HG03196 (cell line): ENCODE measurements around the gene CDC42SE1.

ENCODE experiments used
- ATAC-seq: cut with Tn5 transposase; IDR thresholded peaks from one replicate; pipeline ENCODE4 v1.9.1; 2021; ENCODE audit not compliant: unreplicated experiment

CDC42SE1 gene

GRCh38 chr1:151054971-151055547 lies 4.4 kb downstream of the CDC42SE1 start:
- no peak for ATAC-seq

GRCh38 chr1:151051356-151052009 lies 7.9 kb downstream of the CDC42SE1 start:
- ATAC-seq, result no peak

GRCh38 chr1:151050051-151050688 lies 9.3 kb downstream of the CDC42SE1 start:
- no peak for ATAC-seq

GRCh38 chr1:151049458-151049857 lies 10.0 kb downstream of the CDC42SE1 start:
- ATAC-seq, result no peak

- ATAC-seq, result no peak
Measured at GRCh38 chr1:151048645-151049032, 10.8 kb downstream of the CDC42SE1 start.

- peak; percentile 46 for ATAC-seq
Measured at GRCh38 chr1:151047925-151048644, 11.3 kb downstream of the CDC42SE1 start.

- peak; percentile 43 for ATAC-seq
Measured at GRCh38 chr1:151047591-151047924, 11.9 kb downstream of the CDC42SE1 start, which contains the start of gene C1orf56. C1orf56 (plus strand) TSS chr1:151047751; CDS start chr1:151047848, 97 bp downstream.

- no peak for ATAC-seq
Measured at GRCh38 chr1:151043163-151043562, 16.3 kb downstream of the CDC42SE1 start.

GRCh38 chr1:151039521-151039920 lies 19.9 kb downstream of the CDC42SE1 start:
- no peak for ATAC-seq

GRCh38 chr1:151037032-151037431 lies 22.4 kb downstream of the CDC42SE1 start:
- ATAC-seq, result no peak

GRCh38 chr1:151036356-151036755 lies 23.1 kb downstream of the CDC42SE1 start, which contains the start of gene BNIPL:
BNIPL (plus strand) TSS chr1:151036586; CDS start chr1:151036726, 140 bp downstream.
- ATAC-seq, result no peak

- ATAC-seq, result no peak
Measured at GRCh38 chr1:151035167-151035566, 24.3 kb downstream of the CDC42SE1 start.

GRCh38 chr1:151032164-151032563 lies 27.3 kb downstream of the CDC42SE1 start:
- no peak for ATAC-seq

GRCh38 chr1:151026460-151026859 lies 33.0 kb downstream of the CDC42SE1 start:
- ATAC-seq, result no peak

GRCh38 chr1:151024540-151025146 lies 34.8 kb downstream of the CDC42SE1 start:
- no peak for ATAC-seq

GRCh38 chr1:151013518-151013917 lies 45.9 kb downstream of the CDC42SE1 start:
- ATAC-seq, result no peak

- no peak for ATAC-seq
Measured at GRCh38 chr1:151012684-151013471, 46.5 kb downstream of the CDC42SE1 start.

- ATAC-seq, result no peak
Measured at GRCh38 chr1:151011154-151011850, 48.1 kb downstream of the CDC42SE1 start.

- no peak for ATAC-seq
Measured at GRCh38 chr1:151010346-151010726, 49.1 kb downstream of the CDC42SE1 start.
